ENCODE measurements around the gene NYNRIN. TPM values are rescaled to one million over a fixed set of nuclear protein-coding genes. Genes with fewer than 3 reads are reported as not detected.

NYNRIN gene
- total RNA-seq, 1 experiment from 2014 or later: 18.7 TPM

DNA sequence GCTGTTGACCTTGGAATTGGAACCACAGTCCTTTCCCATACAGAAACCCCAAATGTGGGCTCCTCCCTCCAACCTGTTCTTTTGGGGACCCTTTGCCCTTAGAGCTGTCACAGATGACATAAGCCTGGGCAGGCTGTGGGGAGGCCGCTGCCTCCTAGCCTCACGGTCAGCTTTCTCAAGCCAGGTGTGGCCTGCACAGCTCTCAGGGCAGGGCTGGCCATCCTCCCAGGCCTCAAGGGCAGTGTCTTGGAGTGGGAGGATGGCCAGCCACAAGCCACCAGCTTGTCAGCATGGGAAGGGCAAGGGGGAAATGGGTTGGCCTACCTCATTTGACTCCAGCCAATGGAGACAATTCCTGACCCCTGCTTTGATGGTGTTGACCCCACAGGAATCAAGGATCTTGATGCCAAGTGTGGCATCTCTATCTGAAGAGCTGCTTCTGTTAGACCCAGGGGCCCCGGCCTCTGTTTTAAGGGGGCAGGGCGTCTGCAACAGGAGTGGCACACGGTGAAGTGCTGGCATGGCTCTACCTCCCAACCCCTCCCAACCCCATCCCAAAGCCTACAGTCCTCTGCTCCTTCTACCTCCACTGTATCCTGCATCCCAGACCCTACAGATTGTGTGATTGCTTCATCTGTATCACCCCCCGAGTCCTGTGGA is 19.2 kb downstream of the NYNRIN start:
- Histone ChIP-seq H2AK5ac (ENCODE audit: insufficient read length, low read length) (no peak overlapping the region), H2BK15ac (ENCODE audit: low read depth, low read length) (no peak overlapping the region), H4K20me1 (ENCODE audit: control insufficient read depth, insufficient read depth, insufficient read length) (no peaks in the 10 kb centered on the region), H3K4me2 (ENCODE audit: insufficient read depth, insufficient read length, low read length) (no peak overlapping the region), H3K56ac (ENCODE audit: insufficient read length, low read depth, low read length) (no peak overlapping the region), H2BK20ac (ENCODE audit: low read depth, low read length, poor library complexity, severe bottlenecking) (no peak overlapping the region), H3K23me2 (ENCODE audit: insufficient read length, low read depth, low read length, poor library complexity, severe bottlenecking) (no peaks in the 10 kb centered on the region), H3T11ph (ENCODE audit: low read length) (no peak overlapping the region), H3K9ac (ENCODE audit: extremely low read depth, insufficient read length, low read length) (no peak overlapping the region), H2BK120ac (ENCODE audit: low read depth, low read length, poor library complexity, severe bottlenecking) (no peak overlapping the region), H2BK5ac (ENCODE audit: insufficient read length, low read length) (no peak overlapping the region), H4K8ac (replicated peaks; ENCODE audit: insufficient read length, low read depth, low read length) (no peak overlapping the region), H3K23ac (ENCODE audit: insufficient read length, low read depth, low read length) (no peak overlapping the region), H2BK12ac (ENCODE audit: insufficient read length, low read depth, low read length) (no peak overlapping the region), H3K4ac (ENCODE audit: low read depth, low read length) (no peak overlapping the region), H3K27ac (ENCODE audit: insufficient read length, low read depth, low read length) (no peak overlapping the region), H4K5ac (ENCODE audit: insufficient read length, low read depth, low read length) (no peak overlapping the region), H3K18ac (ENCODE audit: insufficient read length, low read depth, low read length) (no peak overlapping the region), H3K14ac (ENCODE audit: insufficient read depth, low read length) (no peak overlapping the region; the same call in 1 of the 2 replicates), H2AFZ (ENCODE audit: low read length) (no peak overlapping the region), H3K79me1 (ENCODE audit: insufficient read depth, low read depth, low read length, poor library complexity, severe bottlenecking) (no peaks in the 10 kb centered on the region), H3K4me1 (ENCODE audit: insufficient read depth, low read length) (no peaks in the 10 kb centered on the region), H4K91ac (ENCODE audit: insufficient read length, low read depth, low read length) (no peak overlapping the region), H3K79me2 (ENCODE audit: insufficient read depth, low read length) (no peaks in the 10 kb centered on the region), H3K9me3 (ENCODE audit: control insufficient read depth, low read depth, low read length) (no peaks in the 10 kb centered on the region), H3K27me3 (ENCODE audit: insufficient read depth, low read length) (no peaks in the 10 kb centered on the region; the same call in 1 of the 2 replicates)
- peaks cover 22% of the 10 kb centered on the region for H3K27me3 Mint-ChIP-seq (ENCODE audit: low read depth)
- TF ChIP-seq, protein P1, sequence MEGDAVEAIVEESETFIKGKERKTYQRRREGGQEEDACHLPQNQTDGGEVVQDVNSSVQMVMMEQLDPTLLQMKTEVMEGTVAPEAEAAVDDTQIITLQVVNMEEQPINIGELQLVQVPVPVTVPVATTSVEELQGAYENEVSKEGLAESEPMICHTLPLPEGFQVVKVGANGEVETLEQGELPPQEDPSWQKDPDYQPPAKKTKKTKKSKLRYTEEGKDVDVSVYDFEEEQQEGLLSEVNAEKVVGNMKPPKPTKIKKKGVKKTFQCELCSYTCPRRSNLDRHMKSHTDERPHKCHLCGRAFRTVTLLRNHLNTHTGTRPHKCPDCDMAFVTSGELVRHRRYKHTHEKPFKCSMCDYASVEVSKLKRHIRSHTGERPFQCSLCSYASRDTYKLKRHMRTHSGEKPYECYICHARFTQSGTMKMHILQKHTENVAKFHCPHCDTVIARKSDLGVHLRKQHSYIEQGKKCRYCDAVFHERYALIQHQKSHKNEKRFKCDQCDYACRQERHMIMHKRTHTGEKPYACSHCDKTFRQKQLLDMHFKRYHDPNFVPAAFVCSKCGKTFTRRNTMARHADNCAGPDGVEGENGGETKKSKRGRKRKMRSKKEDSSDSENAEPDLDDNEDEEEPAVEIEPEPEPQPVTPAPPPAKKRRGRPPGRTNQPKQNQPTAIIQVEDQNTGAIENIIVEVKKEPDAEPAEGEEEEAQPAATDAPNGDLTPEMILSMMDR (conservative IDR thresholded peaks at IDR 0.05): no peak
- H3K36me3 Mint-ChIP-seq (ENCODE audit: insufficient read depth in 1 of 3, low read depth in 3 of 3): peaks cover 11 to 26% (median 19%) of the 10 kb centered on the region in 3 experiments; a peak in 6 of 7 replicates
- H3K9me3 Mint-ChIP-seq: no peaks in the 10 kb centered on the region
- H3K4me1 Mint-ChIP-seq: 0 out of 4 replicates have a peak, but pooled peaks cover 0 to 3% of the 10 kb centered on the region in 2 experiments
- DNase-seq: peak; percentile 10
- no peak overlapping the region for H3K27ac Mint-ChIP-seq
- no peak overlapping the region for H3K4me3 Mint-ChIP-seq
- no CpG with 5 or more reads among the region's 6 CpGs for WGBS (ENCODE audit: extremely low coverage, insufficient read length, low lambda C conversion rate)
